HG03457 (cell line): ENCODE measurements around the gene PIR.
A peak's percentile ranks its signal among the peaks of the same experiment; 100 is the strongest.

Source experiments
- ATAC-seq: cut with Tn5 transposase; IDR thresholded peaks from one replicate; pipeline ENCODE4 v1.9.1; 2021; ENCODE audit warnings: moderate number of reproducible peaks; ENCODE audit not compliant: unreplicated experiment

Gene PIR

GRCh38 chrX:15350329-15350996 is 142.7 kb downstream of the PIR start:
- no peak for ATAC-seq

- no peak for ATAC-seq
These were observed 144.1 kb downstream of the PIR start for GRCh38 chrX:15349046-15349445.

- ATAC-seq, result no peak
These were observed 147.2 kb downstream of the PIR start for GRCh38 chrX:15345976-15346375.

- no peak for ATAC-seq
These were observed 149.0 kb downstream of the PIR start for GRCh38 chrX:15344106-15344505.

- ATAC-seq, result no peak
These were observed 150.1 kb downstream of the PIR start for GRCh38 chrX:15343075-15343476.

- no peak for ATAC-seq
These were observed 152.3 kb downstream of the PIR start for GRCh38 chrX:15340867-15341266.

GRCh38 chrX:15336023-15336413 is 157.1 kb downstream of the PIR start:
- peak; percentile 11 for ATAC-seq

GRCh38 chrX:15335135-15336022 is 157.8 kb downstream of the PIR start, which contains the start of gene PIGA:
Gene PIGA (minus strand): TSS chrX:15335523. CDS start chrX:15331930, 3,593 bp downstream.
- peak; percentile 97 for ATAC-seq
